Cardiac muscle cell (in vitro differentiated cells and primary cell): ENCODE measurements around the gene TTLL8. TPM values are rescaled to one million over a fixed set of nuclear protein-coding genes. Genes with fewer than 3 reads are reported as not detected.
A peak's percentile ranks its signal among the peaks of the same experiment; 100 is the strongest.
"Not testable (repeated sequence)": the region's sequence is repeated elsewhere in the genome, so short reads cannot be mapped to it uniquely, and the experiment has no call there.

Source experiments
- DNase-seq, 2 donors: peaks; one replicate each; pipeline versions ENCODE4 v3.0.0 to v3.0.0-alpha.2; 2010 to 2017; ENCODE audit warnings: low read depth in 1 of 2, low spot score in 1 of 2
- H3K27ac ChIP-seq: fragments of 200-600 bp; sonication (generic); 2 replicates; pipeline ENCODE4 v1.5.1; 2016
- H3K27me3 ChIP-seq: fragments of 200-600 bp; sonication (generic); 2 replicates; pipeline ENCODE4 v1.6.0; 2016; ENCODE audit warnings: control low read depth
- H3K36me3 ChIP-seq: fragments of 200-600 bp; sonication (generic); 2 replicates; pipeline ENCODE4 v1.5.1; 2016; ENCODE audit warnings: control low read depth
- H3K4me1 ChIP-seq: fragments of 200-600 bp; sonication (generic); 2 replicates; pipeline ENCODE4 v1.8.1; 2017; ENCODE audit warnings: low read depth, mild to moderate bottlenecking, mixed run types
- H3K4me3 ChIP-seq: fragments of 200-600 bp; sonication (generic); 2 replicates; pipeline ENCODE4 v1.5.1; 2016; ENCODE audit warnings: mild to moderate bottlenecking
- H3K9me3 ChIP-seq: fragments of 200-600 bp; sonication (generic); 2 replicates; pipeline ENCODE4 v1.5.1; 2017; ENCODE audit warnings: low read depth, mild to moderate bottlenecking, control low read depth
- polyA plus RNA-seq: library from polyadenylated mRNA; unstranded; fragments of >200 nt; fragmentation: Nextera tagmentation; extraction: Ambion mirVana; gene quantifications from 2 replicates; pipeline ENCODE4 v1.2.1, GENCODE V29; 2016
- total RNA-seq: library from RNA; depleted of rRNA; stranded (reverse); fragments of >200 nt; gene quantifications from 2 replicates; pipeline ENCODE4 v1.2.3, GENCODE V29; 2016
- TF ChIP-seq, protein P1 (sequence below): IDR thresholded peaks from 2 replicates; pipeline ENCODE4 v1.5.1; 2012; ENCODE audit warnings: low read depth, mild to moderate bottlenecking, low read length

The TTLL8 gene
- total and polyA plus RNA-seq, 2 experiments from 2014 or later, result not detected

DNA sequence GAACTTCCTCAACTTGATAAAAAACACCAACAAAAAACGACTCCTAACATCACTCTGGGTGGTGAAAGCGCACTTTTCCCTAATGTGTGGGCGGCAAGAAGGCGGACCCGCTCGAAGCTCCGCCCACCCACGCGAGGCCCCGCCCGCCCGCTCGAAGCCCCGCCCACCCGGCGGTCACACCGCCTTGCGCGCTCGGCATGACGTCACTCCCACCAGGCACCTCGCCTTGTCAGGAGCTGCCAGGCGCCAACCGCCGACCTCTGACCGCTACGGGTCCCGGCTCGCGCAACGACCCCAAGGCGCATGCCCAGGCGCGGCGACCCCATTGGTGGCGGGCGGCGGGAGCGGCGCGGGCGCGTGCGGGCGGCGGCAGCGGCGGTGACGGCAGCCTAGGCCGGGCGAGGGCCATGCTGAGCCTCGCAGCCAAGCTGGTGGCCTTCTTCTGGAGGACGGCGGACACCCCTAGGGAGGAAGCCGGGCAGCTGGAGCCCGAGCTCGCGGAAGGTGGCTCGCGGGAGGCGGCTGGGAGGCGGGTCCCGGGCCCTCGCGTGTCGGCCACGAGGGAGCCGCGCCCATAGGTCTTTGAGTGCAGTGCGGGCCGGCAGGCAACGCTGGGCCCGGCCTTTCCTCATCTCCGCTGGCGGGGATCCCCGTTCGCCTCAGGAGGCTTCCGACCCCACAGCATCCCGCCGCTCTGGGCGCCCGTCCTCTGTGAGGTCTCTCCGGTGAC, 31.7 kb upstream of the TTLL8 start, which contains the start of gene MOV10L1:
Gene MOV10L1 (plus strand): TSS at position 325 of the 730 bp plus-strand sequence. CDS start 83 bp downstream, at position 408.
- TF ChIP-seq, protein P1, sequence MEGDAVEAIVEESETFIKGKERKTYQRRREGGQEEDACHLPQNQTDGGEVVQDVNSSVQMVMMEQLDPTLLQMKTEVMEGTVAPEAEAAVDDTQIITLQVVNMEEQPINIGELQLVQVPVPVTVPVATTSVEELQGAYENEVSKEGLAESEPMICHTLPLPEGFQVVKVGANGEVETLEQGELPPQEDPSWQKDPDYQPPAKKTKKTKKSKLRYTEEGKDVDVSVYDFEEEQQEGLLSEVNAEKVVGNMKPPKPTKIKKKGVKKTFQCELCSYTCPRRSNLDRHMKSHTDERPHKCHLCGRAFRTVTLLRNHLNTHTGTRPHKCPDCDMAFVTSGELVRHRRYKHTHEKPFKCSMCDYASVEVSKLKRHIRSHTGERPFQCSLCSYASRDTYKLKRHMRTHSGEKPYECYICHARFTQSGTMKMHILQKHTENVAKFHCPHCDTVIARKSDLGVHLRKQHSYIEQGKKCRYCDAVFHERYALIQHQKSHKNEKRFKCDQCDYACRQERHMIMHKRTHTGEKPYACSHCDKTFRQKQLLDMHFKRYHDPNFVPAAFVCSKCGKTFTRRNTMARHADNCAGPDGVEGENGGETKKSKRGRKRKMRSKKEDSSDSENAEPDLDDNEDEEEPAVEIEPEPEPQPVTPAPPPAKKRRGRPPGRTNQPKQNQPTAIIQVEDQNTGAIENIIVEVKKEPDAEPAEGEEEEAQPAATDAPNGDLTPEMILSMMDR, result no peak
- H3K36me3 ChIP-seq, result no peaks in the 10 kb centered on the region
- peak in 1 of 2 donors; percentile 77 for DNase-seq
- no peaks in the 10 kb centered on the region for H3K9me3 ChIP-seq
- no peaks in the 10 kb centered on the region for H3K27me3 ChIP-seq
- H3K4me1 ChIP-seq, result peaks cover 6% of the 10 kb centered on the region
- no peak within 1 kb of the TSS for H3K4me3 ChIP-seq
- H3K27ac ChIP-seq, result no peak within 1 kb of the TSS

DNA sequence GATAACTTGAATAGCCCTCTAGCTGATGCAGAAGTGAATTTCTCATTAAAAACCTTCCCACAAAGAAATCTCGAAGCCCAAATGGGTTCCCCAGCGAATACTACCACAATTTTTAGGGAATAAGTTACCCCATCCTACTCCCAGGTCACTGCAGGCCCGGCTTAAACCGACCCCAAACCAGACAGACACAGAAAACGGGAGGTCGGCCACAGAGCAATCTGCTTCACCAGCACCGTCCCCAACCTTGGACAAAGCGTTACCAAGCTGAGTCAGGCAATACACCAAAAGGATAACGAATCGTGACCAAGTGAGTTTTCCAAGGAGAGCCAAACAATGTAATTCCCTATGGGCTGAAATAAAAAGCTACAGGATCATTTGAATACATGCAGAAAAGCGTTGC, 31.1 kb upstream of the TTLL8 start:
- H3K9me3 ChIP-seq, result no peaks in the 10 kb centered on the region
- no peak overlapping the region for H3K27ac ChIP-seq
- TF ChIP-seq, protein P1, result no peak
- H3K36me3 ChIP-seq, result no peaks in the 10 kb centered on the region
- DNase-seq, result no peak
- peaks cover 6% of the 10 kb centered on the region for H3K4me1 ChIP-seq
- no peaks in the 10 kb centered on the region for H3K27me3 ChIP-seq
- no peak overlapping the region for H3K4me3 ChIP-seq

DNA sequence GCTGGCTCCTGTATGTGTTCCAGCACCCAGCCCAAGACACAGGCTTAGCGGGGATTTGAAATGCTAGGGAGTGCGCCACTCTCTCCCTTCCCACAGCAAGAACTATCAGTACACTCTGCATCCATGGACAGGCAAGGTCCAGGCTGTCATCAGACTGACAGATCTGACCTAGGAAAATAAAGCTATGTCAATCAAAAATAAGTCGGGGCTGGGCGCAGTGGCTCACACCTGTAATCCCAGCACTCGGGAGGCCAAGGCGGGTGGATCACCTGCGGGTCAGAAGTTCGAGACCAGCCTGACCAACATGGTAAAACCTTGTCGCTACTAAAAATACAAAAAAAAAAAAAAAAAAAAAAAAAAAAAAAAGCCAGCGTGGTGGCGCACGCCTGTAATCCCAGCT, 30.0 kb upstream of the TTLL8 start:
- Histone ChIP-seq H3K27me3 (no peaks in the 10 kb centered on the region), H3K9me3 (no peaks in the 10 kb centered on the region), H3K27ac (no peak overlapping the region), H3K4me1 (peaks cover 6% of the 10 kb centered on the region), H3K4me3 (no peak overlapping the region), H3K36me3 (no peaks in the 10 kb centered on the region)
- DNase-seq, result no peak
- TF ChIP-seq, protein P1, result no peak

DNA sequence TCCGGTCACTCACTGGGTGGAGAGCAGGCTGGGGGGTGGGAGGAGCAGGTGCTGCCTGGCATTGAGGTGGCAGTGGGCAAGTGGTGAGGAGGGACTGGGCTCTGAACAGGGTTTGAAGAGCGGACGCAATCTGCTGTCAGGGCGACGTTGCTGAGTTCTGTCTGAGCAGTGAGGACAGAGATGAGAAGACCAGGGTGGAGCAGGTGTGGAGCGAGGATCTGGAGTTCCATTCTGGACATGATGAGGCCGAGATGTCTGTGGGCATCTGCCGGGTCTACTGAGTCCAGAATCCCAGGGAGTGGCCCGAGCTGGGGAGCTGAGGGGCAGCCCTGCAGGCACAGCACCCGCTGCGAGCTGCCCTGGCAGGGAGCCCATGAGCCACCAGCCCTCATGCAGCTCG, 29.5 kb upstream of the TTLL8 start:
- Histone ChIP-seq H3K27me3 (no peaks in the 10 kb centered on the region), H3K9me3 (no peaks in the 10 kb centered on the region)
- TF ChIP-seq, protein P1, result no peak

DNA sequence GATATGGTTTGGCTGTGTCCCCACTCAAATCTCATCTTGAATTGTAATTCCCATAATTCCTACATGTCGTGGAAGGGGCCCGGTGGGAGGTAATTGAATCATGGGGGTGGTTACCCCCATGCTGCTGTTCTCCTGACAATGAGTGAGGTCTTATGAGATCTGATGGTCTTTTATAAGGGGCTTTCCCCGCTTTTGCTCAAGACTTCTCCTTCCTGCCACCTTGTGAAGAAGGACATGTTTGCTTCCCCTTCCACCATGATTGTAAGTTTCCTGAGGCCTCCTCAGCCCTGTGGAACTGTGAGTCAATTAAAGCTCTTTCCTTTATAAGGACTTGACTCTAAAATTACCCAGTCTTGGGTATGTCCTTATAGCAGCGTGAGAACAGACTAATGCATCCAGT, 28.9 kb upstream of the TTLL8 start:
- H3K4me3 ChIP-seq, H3K27me3 ChIP-seq, H3K9me3 ChIP-seq, H3K4me1 ChIP-seq, DNase-seq, H3K27ac ChIP-seq, H3K36me3 ChIP-seq: not testable (repeated sequence)

More for the DNA sequence above, 29.5 kb upstream of the TTLL8 start:
- no peak for DNase-seq
- Histone ChIP-seq H3K4me3 (no peak overlapping the region), H3K27ac (no peak overlapping the region), H3K4me1 (peaks cover 6% of the 10 kb centered on the region), H3K36me3 (no peaks in the 10 kb centered on the region)

DNA sequence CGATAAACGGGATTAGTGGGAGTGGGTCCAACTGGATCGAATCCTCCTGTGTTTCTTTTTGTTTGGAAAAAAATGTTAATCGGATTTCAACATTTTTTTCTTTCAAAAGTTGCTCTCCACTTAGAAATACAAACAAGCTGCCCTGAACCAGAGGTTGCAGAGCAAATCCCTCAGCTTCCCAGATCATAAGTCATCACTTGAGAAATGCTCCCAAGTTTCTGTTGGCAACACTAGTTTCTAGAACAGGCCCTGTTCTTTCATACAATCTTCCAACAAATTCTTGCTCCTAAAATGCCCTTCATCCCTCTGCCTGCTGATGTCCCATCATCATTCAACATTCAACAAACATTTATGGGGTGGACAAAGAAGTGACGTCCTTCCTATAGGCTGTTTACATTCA, 28.4 kb upstream of the TTLL8 start:
- H3K27ac ChIP-seq, result no peak overlapping the region
- H3K4me1 ChIP-seq, result peaks cover 6% of the 10 kb centered on the region
- peak in 1 of 2 donors; percentile 82 for DNase-seq
- TF ChIP-seq, protein P1, result no peak
- no peak overlapping the region for H3K4me3 ChIP-seq
- no peaks in the 10 kb centered on the region for H3K27me3 ChIP-seq
- no peaks in the 10 kb centered on the region for H3K9me3 ChIP-seq
- H3K36me3 ChIP-seq, result no peaks in the 10 kb centered on the region
